Stimulated activated CD4-positive, alpha-beta T cell treated with anti-CD3 and anti-CD28 coated beads, Interleukin-12 subunit alpha, Interleukin-12 subunit beta, amount 100 ng/mL, for 4 hours (primary cell): ENCODE results near the gene KRTAP4-16.
"Not testable (repeated sequence)": the region's sequence is repeated elsewhere in the genome, so short reads cannot be mapped to it uniquely, and the experiment has no call there.

Experiments
- DNase-seq: peaks from one replicate; pipeline ENCODE4 v3.0.0-alpha.2; 2020

Gene KRTAP4-16

GRCh38 chr17:41069031-41069430 lies 33.0 kb downstream of the KRTAP4-16 start:
- DNase-seq, result no peak

DNA sequence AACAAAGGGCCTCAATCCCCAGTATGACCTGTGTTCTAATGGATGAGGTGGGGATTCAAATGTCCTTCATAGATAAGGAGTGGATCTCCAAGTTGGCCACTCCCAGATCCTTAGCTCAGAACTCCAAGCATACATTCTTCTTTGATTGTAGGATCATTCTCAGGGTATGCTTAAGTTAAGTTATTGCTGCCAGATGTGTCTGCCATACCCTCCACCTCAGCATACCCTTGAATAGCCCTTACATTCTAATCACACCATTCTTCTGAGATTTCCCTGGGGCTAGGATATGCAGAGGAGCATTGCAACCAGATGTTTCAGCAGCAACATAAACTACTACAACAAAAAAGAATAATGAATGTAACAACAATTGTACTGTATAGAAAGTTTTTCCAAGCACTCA lies 34.7 kb downstream of the KRTAP4-16 start:
- no peak for DNase-seq

DNA sequence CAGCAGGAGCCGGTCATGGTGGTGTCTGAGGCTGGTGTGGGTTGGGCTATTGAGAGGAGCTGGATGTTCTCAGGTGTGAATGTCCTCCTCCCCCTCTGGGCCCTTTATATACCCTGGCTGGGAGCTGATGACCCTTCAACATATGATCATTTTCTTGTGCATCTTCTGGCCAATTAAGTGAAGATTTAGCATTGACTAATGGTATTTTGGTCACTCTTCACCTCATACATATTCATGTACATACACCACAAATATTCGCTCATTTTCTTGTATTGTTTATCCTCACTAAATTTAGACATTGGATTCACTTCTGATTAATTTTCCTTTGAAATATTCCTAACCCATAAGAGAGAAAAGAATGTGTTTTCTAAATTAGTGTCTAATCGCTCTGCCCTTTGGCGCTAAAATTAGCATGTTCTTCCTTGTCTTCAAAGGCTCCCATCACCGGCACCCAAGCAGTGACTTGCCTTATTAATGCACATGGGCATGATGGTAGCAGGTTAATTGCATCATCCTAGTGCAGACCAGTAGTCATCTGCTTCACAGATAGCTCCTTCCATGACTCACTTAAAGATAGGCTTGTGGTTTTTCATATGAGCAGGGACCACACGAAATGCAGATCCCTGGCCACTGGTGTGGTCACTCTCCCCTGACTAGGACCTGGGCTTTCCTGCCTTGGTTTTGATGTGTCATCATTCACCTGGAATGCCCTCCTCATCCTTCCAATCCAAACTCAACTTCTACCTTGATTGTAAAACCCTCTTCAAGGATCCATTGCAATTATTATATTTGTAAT lies 36.0 kb downstream of the KRTAP4-16 start, which contains the start of gene KRTAP2-4:
KRTAP2-4 (minus strand) TSS at position 51 of the 796 bp plus-strand sequence; CDS start at position 17, 34 bp downstream.
- no peak for DNase-seq

- not testable (repeated sequence) for DNase-seq
Measured at GRCh38 chr17:41065016-41065689, 36.9 kb downstream of the KRTAP4-16 start.

- DNase-seq, result no peak
Measured at GRCh38 chr17:41064301-41064700, 37.7 kb downstream of the KRTAP4-16 start.

DNA sequence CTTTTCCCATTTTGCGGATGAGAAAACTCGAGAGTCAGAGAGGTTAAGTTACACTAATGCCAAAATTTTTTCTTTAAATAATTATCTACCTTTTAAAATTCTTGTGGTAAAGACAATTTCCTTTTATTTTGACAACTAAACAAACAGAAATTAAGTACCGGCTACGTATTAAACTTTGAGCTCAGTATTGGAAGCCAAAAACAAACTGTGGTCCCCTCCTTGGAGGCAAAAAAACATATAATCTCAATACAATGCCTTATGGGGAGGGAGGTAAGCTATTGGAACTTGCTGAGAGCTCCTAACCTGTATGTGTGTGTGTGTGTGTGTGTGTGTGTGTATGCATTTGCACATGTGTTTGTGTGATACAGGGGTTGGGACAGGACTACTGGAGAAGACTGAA lies 38.6 kb downstream of the KRTAP4-16 start:
- DNase-seq, result no peak

DNA sequence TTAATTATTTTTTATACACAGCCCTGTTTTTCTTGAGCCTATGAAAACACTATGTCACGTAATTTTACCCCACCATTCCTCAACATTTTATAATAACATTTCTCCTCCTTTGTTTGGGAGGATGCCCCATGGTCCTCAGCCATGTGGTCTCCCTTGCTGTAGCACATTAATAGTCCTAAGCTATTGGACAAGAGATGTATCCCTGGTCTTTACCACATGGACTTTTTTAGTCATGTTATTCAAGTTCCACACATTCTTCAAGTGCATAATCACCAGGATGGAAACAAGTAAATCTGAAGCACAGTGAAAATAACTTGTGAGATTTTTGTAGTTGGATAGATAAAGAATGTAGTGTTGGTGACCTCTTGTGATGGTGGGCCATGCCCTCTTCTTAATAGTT lies 40.0 kb downstream of the KRTAP4-16 start:
- DNase-seq, result no peak

- DNase-seq, result no peak
Measured at GRCh38 chr17:41060052-41060604, 41.9 kb downstream of the KRTAP4-16 start, which contains the start of gene KRTAP2-3. TSS of gene KRTAP2-3 (minus strand) at chr17:41060114. CDS start at chr17:41060050, 64 bp downstream.

GRCh38 chr17:41059276-41060051 lies 42.5 kb downstream of the KRTAP4-16 start:
- DNase-seq, result not testable (repeated sequence)

DNA sequence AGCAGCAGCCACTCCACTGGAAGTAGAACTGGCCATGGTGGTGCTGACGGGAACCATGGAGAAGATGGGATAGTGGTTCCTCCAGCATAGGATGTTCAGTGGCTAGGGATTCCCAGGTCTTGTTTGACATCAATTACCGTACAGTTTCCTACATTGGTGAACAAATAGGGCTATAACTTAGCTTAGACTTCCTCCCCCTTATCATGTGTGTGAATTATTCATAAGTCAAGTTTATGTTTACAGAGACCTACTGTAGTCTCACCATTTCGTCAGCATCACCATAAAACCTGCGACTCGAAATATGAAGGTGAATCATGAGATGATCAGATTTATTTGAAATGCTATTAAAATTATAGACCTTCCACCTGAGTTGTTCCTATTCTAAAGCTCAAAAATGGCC lies 43.3 kb downstream of the KRTAP4-16 start:
- DNase-seq, result no peak

- DNase-seq, result no peak
Measured at GRCh38 chr17:41057547-41057946, 44.5 kb downstream of the KRTAP4-16 start.

DNA sequence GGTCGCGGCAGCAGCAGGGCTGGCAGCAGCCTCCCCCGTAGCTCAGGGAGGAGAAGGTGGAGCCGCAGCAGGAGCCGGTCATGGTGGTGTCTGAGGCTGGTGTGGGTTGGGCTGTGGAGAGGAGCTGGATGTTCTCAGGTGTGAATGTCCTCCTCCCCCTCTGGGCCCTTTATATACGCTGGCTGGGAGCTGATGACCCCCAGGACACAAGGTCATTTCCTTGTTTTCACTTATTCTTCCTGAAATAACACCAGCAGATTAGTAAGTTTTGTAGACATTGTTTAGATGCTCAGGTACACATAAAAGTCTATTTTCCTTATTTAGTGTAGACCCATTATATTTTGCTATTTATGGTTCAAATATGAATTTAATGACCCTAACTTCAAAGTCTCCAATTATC lies 46.9 kb downstream of the KRTAP4-16 start, which contains the start of gene KRTAP2-2:
KRTAP2-2 (minus strand) TSS at position 101 of the 400 bp plus-strand sequence; CDS start at position 82, 19 bp downstream.
- not testable (repeated sequence) for DNase-seq

DNA sequence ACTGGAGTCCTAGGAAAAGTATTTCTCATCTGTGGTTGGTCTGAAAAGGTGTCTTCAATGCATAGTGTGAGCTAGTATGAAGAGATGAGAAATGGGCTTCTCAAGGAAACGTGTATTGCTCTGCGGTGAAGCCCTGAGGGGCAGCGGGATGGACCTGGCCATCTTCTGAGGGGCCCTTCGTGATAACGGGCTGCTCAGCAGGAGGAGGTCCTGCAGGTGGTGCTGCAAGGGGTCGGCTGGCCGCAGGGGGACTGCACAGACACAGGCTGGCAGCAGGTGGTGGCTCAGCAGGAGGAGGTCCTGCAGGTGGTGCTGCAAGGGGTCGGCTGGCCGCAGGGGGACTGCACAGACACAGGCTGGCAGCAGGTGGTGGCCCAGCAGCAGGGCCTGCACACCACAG lies 47.5 kb downstream of the KRTAP4-16 start:
- not testable (repeated sequence) for DNase-seq

DNA sequence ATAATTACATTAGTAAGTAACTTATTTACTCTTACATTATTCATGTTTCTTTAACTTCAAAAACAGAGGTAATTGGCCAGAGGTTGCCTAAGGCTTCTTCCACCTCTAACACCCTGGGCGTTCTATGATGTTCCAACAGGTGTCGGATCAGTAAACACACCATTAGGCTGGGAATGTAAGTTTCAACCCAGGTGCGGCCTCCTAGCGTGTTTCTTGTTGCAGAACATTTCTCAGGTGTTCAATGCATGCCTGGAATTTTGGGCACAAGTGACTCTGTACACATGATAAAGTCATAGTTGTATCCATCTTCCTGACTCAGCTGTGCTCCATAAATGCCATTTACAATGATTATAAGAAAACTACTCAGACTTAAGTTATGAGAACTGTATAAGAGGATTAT lies 48.0 kb downstream of the KRTAP4-16 start:
- DNase-seq, result no peak

DNA sequence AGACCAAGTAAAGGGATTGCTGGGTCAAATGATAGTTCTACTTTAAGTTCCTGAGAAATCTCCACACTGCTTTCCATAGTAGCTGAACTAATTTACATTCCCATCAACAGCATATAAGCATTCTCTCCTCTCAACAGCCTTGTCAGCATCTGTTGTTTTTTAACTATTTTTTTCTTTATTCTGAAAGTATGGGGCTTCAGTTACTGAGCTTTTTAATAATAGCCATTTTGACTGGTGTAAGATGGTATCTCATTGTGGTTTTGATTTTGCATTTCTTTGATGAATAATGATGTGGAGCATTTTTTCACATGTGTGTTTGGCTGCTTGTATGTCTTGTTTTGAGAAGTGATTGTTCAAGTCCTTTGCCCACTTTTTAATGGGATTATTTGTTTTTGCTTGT lies 49.4 kb downstream of the KRTAP4-16 start:
- no peak for DNase-seq
